SIG-M5 (cell line): ENCODE data around the gene MDFI.

Experiments used
- DNase-seq: peaks from one replicate; lab custom pipeline; 2025; lab: John Stamatoyannopoulos, UW

MDFI gene

DNA sequence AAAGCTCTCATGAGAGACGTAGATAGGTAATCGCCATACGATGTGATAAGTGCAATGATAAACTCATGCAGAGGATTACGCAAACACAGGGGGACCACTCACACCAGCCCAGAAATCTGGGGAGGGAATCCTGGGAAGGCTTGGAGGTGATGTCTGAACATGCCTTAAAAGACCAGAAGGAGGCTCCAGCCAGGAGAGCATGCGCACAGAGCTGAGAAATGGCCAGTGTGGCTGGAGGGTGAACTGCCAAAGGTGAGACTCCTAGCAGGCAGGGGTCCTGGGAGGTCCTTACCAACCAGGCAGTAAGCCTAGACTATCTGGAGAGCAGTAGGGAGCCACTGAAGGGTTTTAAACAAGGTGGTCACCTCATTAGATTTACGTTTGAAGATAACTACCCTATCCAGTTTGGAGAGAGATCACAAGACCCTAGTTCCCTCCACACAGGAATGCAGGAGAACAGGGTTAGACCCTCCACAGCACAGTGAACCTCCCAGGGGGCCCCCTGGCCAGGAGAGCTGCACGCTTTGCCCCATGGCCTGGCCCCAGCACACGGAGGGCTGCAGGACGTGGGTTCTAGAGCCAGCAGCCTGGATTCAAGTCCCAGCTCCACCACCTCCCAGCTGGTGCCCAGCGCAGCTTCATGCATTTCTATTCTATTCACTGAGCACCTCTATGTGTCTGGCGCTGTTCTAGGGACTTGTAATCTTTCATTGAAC is 13.1 kb downstream of the MDFI start:
- DNase-seq = no peak

GRCh38 chr6:41651962-41652657 is 13.8 kb downstream of the MDFI start:
- DNase-seq = no peak

GRCh38 chr6:41652866-41653652 is 14.8 kb downstream of the MDFI start:
- no peak for DNase-seq

GRCh38 chr6:41653691-41654090 is 15.4 kb downstream of the MDFI start:
- DNase-seq = no peak

- no peak for DNase-seq
Observed at GRCh38 chr6:41654151-41654697, 16.0 kb downstream of the MDFI start.

GRCh38 chr6:41654698-41655151 is 16.5 kb downstream of the MDFI start:
- DNase-seq = no peak

GRCh38 chr6:41655176-41655575 is 16.9 kb downstream of the MDFI start:
- no peak for DNase-seq

DNA sequence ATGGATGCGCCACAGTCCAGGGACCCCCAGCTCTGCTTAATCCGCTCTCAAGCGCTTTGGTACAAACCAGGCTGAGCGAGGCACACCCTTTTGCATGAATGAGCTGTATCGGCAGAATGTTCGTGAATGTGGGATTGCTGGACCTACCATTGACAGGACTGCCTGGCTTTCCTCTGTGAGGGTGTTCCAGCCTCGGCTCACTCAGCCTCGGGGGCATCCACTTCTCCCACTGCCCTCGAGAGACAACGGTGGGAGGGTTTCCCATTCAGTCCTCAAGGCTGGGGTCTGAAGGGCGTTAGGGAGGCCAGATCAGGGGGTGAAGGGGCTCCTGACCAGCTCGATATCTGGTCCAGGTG is 17.4 kb downstream of the MDFI start:
- no peak for DNase-seq

GRCh38 chr6:41656002-41656691 is 17.9 kb downstream of the MDFI start:
- no peak for DNase-seq

- DNase-seq = no peak
Observed at GRCh38 chr6:41657131-41658094, 19.1 kb downstream of the MDFI start.

- no peak for DNase-seq
Observed at GRCh38 chr6:41658636-41659035, 20.4 kb downstream of the MDFI start.

- DNase-seq = no peak
Observed at GRCh38 chr6:41659935-41660334, 21.7 kb downstream of the MDFI start.

DNA sequence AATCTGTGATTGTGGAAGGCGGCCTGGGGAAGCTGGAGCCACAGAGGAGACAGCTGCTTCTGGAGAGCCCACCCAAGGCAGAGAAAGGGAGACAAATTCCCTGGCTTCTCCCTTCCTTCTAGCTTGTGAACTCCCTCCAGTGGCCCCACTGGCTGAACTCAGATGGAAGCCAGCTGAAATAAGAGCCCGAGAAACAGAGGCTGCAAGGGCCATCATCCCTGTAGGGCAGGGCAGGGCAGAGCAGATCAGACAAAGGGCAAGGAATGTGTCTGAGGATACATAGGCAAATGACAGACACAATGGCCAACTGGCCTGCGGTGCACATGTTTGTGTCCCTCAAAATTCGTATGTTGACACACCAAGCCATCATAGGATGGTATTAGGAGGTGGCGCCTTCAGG is 25.3 kb downstream of the MDFI start:
- DNase-seq = no peak

DNA sequence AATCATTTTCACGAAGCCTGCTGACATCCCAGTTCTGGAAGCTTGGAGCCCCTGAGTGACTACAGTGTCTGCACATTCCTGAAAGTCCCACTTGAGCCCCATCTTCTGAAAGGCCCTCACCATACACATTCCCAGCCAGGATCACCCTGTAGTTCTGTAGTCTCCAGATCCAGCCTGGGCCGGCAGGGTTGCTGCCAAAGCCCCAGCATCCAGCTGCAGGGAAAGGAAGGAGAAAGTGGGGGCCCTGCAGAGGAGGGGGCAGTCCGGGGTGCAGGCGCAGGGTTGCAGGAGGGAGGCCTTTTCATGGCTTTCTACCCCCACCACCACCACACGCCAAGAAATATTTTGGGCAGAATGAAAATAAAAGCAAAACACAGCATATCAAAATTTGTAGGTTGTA is 26.0 kb downstream of the MDFI start:
- no peak for DNase-seq

GRCh38 chr6:41667195-41667594 is 28.9 kb downstream of the MDFI start:
- no peak for DNase-seq

DNA sequence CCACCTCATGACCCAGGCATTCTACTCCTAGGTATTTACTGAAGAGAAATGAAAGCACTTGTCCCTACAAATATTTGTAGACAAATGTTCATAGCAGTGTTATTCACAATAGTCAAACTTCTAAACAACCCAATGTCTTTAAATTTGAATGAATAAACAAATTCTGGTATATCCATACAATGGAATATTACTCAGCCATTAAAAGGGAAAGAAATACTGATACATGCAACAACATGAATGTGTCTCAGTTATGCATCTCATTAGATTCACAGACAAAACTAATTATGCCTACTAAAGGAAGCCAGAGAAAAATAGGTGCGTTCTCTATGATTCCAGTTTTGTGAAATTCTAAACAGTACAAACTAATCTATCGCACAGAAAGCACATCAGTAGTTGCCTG is 30.7 kb downstream of the MDFI start:
- no peak for DNase-seq

DNA sequence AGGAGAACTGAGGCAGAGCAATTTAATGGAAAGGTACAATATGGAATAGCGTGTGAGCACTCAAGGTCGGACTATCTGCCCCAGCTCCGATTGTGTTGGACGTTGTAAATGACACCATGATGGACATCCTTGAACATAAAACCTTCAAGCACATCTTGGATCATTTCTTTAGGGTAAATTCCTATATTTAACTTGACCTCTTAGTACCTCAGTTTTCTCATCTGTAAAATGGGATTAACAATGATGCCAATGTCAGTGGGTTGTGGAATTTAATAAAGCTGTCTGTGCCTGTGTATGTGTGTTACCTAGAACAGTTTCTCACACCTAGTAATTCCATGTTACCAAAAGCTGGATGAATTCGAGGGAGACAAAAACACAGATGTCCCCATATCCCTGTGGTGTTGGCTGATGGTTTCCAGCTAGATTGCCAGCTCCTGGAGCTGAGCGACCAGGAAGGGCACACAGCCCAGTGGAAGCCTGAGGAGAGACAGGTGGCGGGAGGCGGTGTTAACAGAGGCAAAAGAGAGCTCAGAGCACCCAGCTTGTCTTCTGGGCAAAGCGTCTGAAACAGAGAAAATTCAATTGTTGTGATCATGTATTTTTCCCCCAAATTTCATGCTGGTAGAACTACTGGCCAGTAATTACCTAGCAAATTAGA is 32.6 kb downstream of the MDFI start:
- no peak for DNase-seq

- no peak for DNase-seq
Observed at GRCh38 chr6:41671376-41671775, 33.1 kb downstream of the MDFI start.

- no peak for DNase-seq
Observed at GRCh38 chr6:41672016-41672415, 33.7 kb downstream of the MDFI start.
